HepG2 (cell line): ENCODE measurements around the gene CCT3. TPM values are rescaled to one million over a fixed set of nuclear protein-coding genes. Genes with fewer than 3 reads are reported as not detected.

Experiments used
- AGO1 ChIP-seq: fragments of 200-400 bp; formaldehyde crosslinking; IDR thresholded peaks from 2 replicates; pipeline ENCODE4 v1.6.1; 2017; ENCODE audit warnings: mild to moderate bottlenecking, low read depth, low read length, moderate library complexity; ENCODE audit not compliant: poor library complexity, severe bottlenecking
- ARID2 ChIP-seq: sonication (generic); formaldehyde crosslinking; IDR thresholded peaks from 2 replicates; pipeline ENCODE4 v1.8.1; 2022; ENCODE audit warnings: mild to moderate bottlenecking, missing genetic modification reagents, borderline replicate concordance
- DPF2 ChIP-seq: sonication (generic); formaldehyde crosslinking; IDR thresholded peaks from 2 replicates; pipeline ENCODE4 v1.4.0; 2020; ENCODE audit warnings: mild to moderate bottlenecking, low read depth, missing genetic modification reagents, borderline replicate concordance
- ETV6 ChIP-seq: sonication (generic); formaldehyde crosslinking; conservative IDR thresholded peaks from 2 replicates; pipeline ENCODE4 v1.4.0; 2020; ENCODE audit warnings: missing genetic modification reagents
- FLYWCH1 ChIP-seq: sonication (generic); formaldehyde crosslinking; IDR thresholded peaks from 2 replicates; pipeline ENCODE4 v1.8.1; 2023; ENCODE audit warnings: mild to moderate bottlenecking, missing genetic modification reagents
- FOXO1 ChIP-seq: sonication (generic); formaldehyde crosslinking; IDR thresholded peaks from 2 replicates; pipeline ENCODE4 v1.4.0; 2020; ENCODE audit warnings: missing genetic modification reagents
- HBP1 ChIP-seq: IDR thresholded peaks from 2 replicates; pipeline ENCODE4 v1.6.1; 2016; ENCODE audit warnings: low read depth, control low read depth
- JUN ChIP-seq: sonication (generic); formaldehyde crosslinking; IDR thresholded peaks from 2 replicates; pipeline ENCODE4 v1.4.0; 2020; ENCODE audit warnings: mild to moderate bottlenecking, missing genetic modification reagents
- MAX ChIP-seq: IDR thresholded peaks from 2 replicates; pipeline ENCODE4 v1.6.1; 2012; ENCODE audit warnings: inconsistent platforms
- POLR2AphosphoS5 ChIP-seq: IDR thresholded peaks from 2 replicates; pipeline ENCODE4 v1.6.1; 2012; ENCODE audit warnings: low read depth, low read length
- REPIN1 ChIP-seq: sonication (generic); formaldehyde crosslinking; IDR thresholded peaks from 2 replicates; pipeline ENCODE4 v1.8.0; 2022; ENCODE audit warnings: missing genetic modification reagents, low read depth, mild to moderate bottlenecking, borderline replicate concordance
- RERE ChIP-seq: IDR thresholded peaks from 2 replicates; pipeline ENCODE4 v1.6.1; 2016; ENCODE audit warnings: low read depth, missing genetic modification reagents, missing compliant biosample characterization
- ZFP37 ChIP-seq: sonication (generic); formaldehyde crosslinking; IDR thresholded peaks from 2 replicates; pipeline ENCODE4 v1.4.0; 2020; ENCODE audit warnings: missing genetic modification reagents, borderline replicate concordance
- ZNF124 ChIP-seq: sonication (generic); formaldehyde crosslinking; IDR thresholded peaks from 2 replicates; pipeline ENCODE4 v1.4.0; 2020; ENCODE audit warnings: missing genetic modification reagents
- ZNF234 ChIP-seq: sonication (generic); formaldehyde crosslinking; conservative IDR thresholded peaks from 2 replicates; pipeline ENCODE4 v1.5.1; 2020; ENCODE audit warnings: mild to moderate bottlenecking, missing genetic modification reagents
- ZNF253 ChIP-seq: sonication (generic); formaldehyde crosslinking; IDR thresholded peaks from 2 replicates; pipeline ENCODE4 v1.8.0; 2022; ENCODE audit warnings: mild to moderate bottlenecking, missing genetic modification reagents, borderline replicate concordance
- ZNF329 ChIP-seq: sonication (generic); formaldehyde crosslinking; IDR thresholded peaks from 2 replicates; pipeline ENCODE4 v1.9.0; 2021; ENCODE audit warnings: low read depth, mild to moderate bottlenecking, missing genetic modification reagents
- ZNF496 ChIP-seq: sonication (generic); formaldehyde crosslinking; IDR thresholded peaks from 2 replicates; pipeline ENCODE4 v1.8.1; 2023; ENCODE audit warnings: mild to moderate bottlenecking, moderate library complexity, missing genetic modification reagents; ENCODE audit not compliant: insufficient replicate concordance
- ZNF710 ChIP-seq: sonication (generic); formaldehyde crosslinking; IDR thresholded peaks from 2 replicates; pipeline ENCODE4 v1.5.0; 2020; ENCODE audit warnings: mild to moderate bottlenecking, missing genetic modification reagents, borderline replicate concordance
- ZNF878 ChIP-seq: sonication (generic); formaldehyde crosslinking; IDR thresholded peaks from 2 replicates; pipeline ENCODE4 v1.8.1; 2023; ENCODE audit warnings: mild to moderate bottlenecking, missing genetic modification reagents, moderate library complexity
- polyA plus RNA-seq, 8 experiments: library from polyadenylated mRNA; depleted of rRNA in 3 of 8; stranded (reverse) in 7 of 8; unstranded in 1 of 8; fragments of >200 nt; fragmentation: Illumina TruSeq in 4 of 8; extraction: Trizol in 4 of 8; gene quantifications; 2 replicates each; pipeline versions ENCODE4 v1.2.1 to v1.2.3, GENCODE V29; 2011 to 2016; ENCODE audit warnings: low read depth in 4 of 8, missing spikeins in 1 of 8, mixed read lengths in 1 of 8; ENCODE audit not compliant: insufficient read depth in 1 of 8
- total RNA-seq, 5 experiments: library from RNA; depleted of rRNA; stranded (reverse); fragments of >200 nt; fragmentation: Illumina TruSeq; extraction: Trizol; gene quantifications; 2 replicates each; pipeline ENCODE4 v1.2.3, GENCODE V29; 2016; ENCODE audit warnings: low read depth in 1 of 5

Gene CCT3
- total and polyA plus RNA-seq, 2 of the 13 experiments (the other 11 are each of a cell fraction or from before 2014, with no cell fraction given): 319 to 615 TPM

- TF ChIP-seq FLYWCH1 (CRISPR knock-in tag) (0 out of 2 replicates have a peak, but pooled peaks have one; percentile 61), ZNF710 (CRISPR knock-in tag) (0 out of 2 replicates have a peak, but pooled peaks have one; percentile 45), ARID2 (CRISPR knock-in tag) (no peak), ZNF124 (no peak), AGO1 (no peak), ZNF329 (0 out of 2 replicates have a peak, but pooled peaks have one; percentile 16), ETV6 (no peak), ZFP37 (CRISPR knock-in tag) (no peak), MAX (peak; percentile 13; the same call in 1 of the 2 replicates), RERE (CRISPR knock-in tag) (no peak), ZNF878 (CRISPR knock-in tag) (no peak), ZNF253 (CRISPR knock-in tag) (no peak), ZNF496 (CRISPR knock-in tag) (no peak), ZNF234 (CRISPR knock-in tag) (peak; percentile 58; the same call in 1 of the 2 replicates), FOXO1 (CRISPR knock-in tag) (no peak), JUN (no peak), REPIN1 (CRISPR knock-in tag) (0 out of 2 replicates have a peak, but pooled peaks have one; percentile 47), DPF2 (CRISPR knock-in tag) (0 out of 2 replicates have a peak, but pooled peaks have one; percentile 23), HBP1 (no peak), POLR2AphosphoS5 (0 out of 2 replicates have a peak, but pooled peaks have one; percentile 42)
Observed at GRCh38 chr1:156367383-156368156, 29.5 kb upstream of the CCT3 start (continued).
